Astrocyte of the cerebellum (primary cell): ENCODE results near the gene CWF19L2.
"Not testable (repeated sequence)": the region's sequence is repeated elsewhere in the genome, so short reads cannot be mapped to it uniquely, and the experiment has no call there.

Experiments
- DNase-seq: peaks from one replicate; pipeline ENCODE4 v3.0.0-alpha.2; 2011; ENCODE audit warnings: low read depth
- H3K4me3 ChIP-seq: 2 replicates; pipeline ENCODE4 v1.5.1; 2011; ENCODE audit warnings: mild to moderate bottlenecking, low read depth, low read length, moderate library complexity
- in situ Hi-C: cut with HindIII; loops from 2 replicates; pipeline ENCODE4 v1.10.0; 2017; ENCODE audit warnings: low sequenced_read_pairs
- TF ChIP-seq, protein P1 (sequence below): IDR thresholded peaks from 2 replicates; pipeline ENCODE4 v1.5.1; 2012; ENCODE audit warnings: low read length, low read depth, moderate library complexity, mild to moderate bottlenecking; ENCODE audit errors: missing control alignments

Gene CWF19L2

DNA sequence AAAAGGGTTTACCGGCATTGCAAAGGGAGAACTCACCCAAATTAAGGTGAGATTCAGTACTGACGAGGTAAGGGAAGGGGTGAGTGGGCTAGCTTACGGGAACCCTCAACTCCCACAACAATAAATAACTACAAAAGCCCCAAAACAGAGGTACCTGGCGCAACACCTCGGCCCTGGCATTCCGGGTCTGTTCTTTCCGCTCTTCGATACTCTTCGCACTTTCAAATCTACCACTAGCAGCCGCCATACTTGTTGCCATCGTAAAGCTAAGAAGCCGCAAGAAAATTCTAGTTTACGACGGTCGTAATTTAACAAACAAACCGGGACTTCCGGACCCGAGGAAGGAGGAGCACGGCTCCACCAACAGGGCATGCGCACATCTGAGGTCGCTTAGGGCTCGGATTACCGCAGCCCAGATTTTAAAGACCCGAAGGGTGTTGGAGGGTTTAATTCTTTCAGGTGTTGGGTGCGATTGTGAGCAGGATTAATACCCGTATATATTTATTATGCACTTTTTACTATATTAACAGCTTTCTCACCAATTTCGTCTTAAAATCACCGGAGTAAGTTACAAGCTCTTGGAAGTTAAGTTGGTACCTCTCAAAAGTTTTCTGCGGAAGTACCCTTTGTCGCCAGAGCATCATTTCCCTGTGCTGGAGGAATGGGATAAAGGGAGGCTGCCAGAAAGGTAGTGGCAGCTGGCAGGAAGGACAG lies at the start of gene CWF19L2:
Gene CWF19L2 (minus strand): TSS at position 268 of the 714 bp plus-strand sequence. CDS start 9 bp downstream, at position 259.
- TF ChIP-seq, protein P1, sequence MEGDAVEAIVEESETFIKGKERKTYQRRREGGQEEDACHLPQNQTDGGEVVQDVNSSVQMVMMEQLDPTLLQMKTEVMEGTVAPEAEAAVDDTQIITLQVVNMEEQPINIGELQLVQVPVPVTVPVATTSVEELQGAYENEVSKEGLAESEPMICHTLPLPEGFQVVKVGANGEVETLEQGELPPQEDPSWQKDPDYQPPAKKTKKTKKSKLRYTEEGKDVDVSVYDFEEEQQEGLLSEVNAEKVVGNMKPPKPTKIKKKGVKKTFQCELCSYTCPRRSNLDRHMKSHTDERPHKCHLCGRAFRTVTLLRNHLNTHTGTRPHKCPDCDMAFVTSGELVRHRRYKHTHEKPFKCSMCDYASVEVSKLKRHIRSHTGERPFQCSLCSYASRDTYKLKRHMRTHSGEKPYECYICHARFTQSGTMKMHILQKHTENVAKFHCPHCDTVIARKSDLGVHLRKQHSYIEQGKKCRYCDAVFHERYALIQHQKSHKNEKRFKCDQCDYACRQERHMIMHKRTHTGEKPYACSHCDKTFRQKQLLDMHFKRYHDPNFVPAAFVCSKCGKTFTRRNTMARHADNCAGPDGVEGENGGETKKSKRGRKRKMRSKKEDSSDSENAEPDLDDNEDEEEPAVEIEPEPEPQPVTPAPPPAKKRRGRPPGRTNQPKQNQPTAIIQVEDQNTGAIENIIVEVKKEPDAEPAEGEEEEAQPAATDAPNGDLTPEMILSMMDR = no peak
- peak; percentile 88 for DNase-seq
- in situ Hi-C loops = no loop called here
- peak within 1 kb of the TSS; percentile 90 for H3K4me3 ChIP-seq

DNA sequence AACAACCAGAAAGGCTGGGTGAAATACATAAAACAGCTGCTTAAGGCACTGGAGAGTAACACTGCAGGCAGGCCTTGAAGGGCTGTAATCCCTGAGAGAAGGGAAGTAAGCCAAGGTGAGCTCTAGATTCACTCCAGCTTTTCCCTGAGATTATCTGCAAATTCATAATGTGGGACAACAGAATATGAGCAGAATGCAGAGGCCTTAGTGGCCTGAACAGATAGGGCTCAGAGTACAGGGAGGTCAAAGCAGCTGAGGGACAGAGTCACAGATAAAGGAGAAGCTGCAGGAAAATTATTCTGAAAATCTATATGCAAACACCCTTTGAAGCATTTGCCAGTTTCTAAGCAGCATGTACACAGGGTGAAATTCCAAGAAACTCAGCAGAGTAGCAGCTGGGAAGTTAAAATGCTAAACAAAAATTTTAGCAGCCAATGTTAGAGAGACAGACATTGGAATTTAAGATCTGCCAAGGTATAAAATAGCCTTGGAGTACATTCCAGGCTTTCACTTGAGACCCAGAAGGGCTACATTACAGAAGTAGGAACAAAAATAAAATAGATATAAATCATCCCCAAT lies 48.1 kb upstream of the CWF19L2 start:
- H3K4me3 ChIP-seq = no peak overlapping the region
- no peak for DNase-seq
- in situ Hi-C loops = no loop called here
- TF ChIP-seq, protein P1 = no peak

DNA sequence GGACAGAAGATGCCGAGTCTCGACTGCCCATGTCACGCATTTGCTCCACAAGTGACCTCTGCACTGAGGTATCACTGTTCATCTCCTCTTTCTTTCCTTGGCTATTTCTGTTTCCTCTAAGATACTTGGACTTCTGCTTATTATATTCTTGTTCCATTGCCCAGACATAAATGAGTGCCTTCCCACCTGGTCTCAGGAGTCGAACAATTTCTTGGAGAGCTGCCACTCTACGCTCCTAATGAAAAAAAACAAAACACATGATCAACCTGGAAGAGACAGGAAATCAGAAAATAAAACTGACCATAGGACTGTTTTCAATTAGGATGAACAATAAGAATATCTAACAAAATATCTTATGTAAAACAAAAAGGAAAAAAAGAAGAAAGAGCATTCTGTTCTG lies 47.4 kb upstream of the CWF19L2 start:
- in situ Hi-C loops = no loop called here
- TF ChIP-seq, protein P1 = no peak
- no peak overlapping the region for H3K4me3 ChIP-seq
- no peak for DNase-seq

DNA sequence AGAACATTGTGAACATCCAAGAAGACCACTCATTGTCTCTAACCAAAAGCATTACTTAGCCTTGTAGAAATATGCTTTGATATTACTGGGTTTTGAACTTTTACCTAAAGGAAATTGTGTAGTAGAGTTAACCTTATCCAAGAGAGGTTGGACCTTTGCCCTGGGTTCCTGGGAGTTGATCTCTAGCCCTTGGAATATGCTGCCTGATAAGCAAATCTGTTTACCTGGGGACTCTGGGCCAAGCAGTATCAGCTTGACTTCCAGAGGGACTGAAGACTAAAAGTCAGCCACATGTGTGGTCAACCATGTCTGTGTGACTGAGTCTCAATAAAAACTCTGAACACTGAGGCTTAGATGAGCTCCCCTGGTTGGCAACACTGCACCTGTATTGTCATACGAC lies 44.1 kb upstream of the CWF19L2 start:
- in situ Hi-C loops = no loop called here

DNA sequence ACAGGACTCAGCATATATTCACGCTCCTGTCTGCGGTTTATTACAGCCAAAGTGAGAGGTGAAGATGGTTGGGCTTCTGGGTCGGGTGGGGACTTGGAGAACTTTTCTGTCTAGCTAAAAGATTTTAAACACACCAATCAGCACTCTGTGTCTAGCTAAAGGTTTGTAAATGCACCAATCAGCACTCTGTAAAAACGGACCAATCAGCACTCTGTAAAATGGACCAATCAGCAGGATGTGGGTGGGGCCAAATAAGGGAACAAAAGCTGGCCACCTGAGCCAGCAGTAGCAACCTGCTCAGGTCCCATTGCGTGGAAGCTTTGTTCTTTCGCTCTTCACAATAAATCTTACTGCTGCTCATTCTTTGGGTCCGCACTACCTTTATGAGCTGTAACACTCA lies 39.7 kb upstream of the CWF19L2 start:
- DNase-seq, H3K4me3 ChIP-seq, in situ Hi-C loops: not testable (repeated sequence)

More for the DNA sequence above, 44.1 kb upstream of the CWF19L2 start:
- H3K4me3 ChIP-seq = no peak overlapping the region
- TF ChIP-seq, protein P1 = no peak
- no peak for DNase-seq

DNA sequence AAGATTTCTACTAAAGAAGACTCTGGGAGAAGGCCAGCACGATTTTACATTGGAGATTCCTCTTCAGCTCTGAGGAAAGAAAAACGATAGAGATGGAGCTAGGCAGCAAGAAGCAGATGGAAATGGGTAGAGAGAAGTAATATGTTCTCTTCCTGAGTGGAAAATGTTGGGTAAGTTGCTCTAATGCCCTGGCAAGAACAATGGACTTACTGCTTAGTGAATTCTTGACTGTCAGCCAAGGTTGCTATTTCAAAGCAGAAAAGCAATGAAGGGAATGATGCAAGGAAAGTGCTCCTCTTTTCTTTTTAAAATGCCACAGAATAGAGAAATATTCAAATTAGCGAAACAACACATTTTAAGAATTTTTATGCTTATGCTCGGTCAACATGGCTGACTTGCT lies 38.4 kb upstream of the CWF19L2 start:
- in situ Hi-C loops = no loop called here
- TF ChIP-seq, protein P1 = no peak
- no peak overlapping the region for H3K4me3 ChIP-seq
- peak; percentile 68 for DNase-seq

DNA sequence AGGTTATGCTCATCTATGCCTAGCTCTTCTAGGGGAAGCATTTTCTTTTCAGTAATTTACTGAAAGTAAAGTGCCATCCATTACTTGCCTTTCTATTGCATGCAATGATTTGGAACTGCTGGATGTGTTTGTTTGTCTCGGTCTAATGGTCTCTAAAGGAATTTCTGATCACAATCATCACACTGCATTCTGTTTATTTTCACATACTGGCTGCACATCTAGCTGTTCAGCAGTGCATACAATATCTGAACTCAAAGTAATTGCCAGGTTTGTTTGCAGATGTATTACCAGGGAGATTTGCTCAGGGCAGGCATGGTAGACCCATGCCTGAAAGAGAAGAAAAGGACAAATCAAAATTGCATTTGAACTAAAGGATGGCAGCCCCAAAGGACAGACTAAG lies 36.4 kb upstream of the CWF19L2 start:
- in situ Hi-C loops = no loop called here
- TF ChIP-seq, protein P1 = no peak
- H3K4me3 ChIP-seq = no peak overlapping the region
- no peak for DNase-seq
